Neural progenitor cell (in vitro differentiated cells): ENCODE results near the gene NXPH3. TPM values are rescaled to one million over a fixed set of nuclear protein-coding genes. Genes with fewer than 3 reads are reported as not detected.

ENCODE experiments used
- DNase-seq: peaks from one replicate; pipeline ENCODE4 v3.0.0-alpha.2; 2016; ENCODE audit warnings: low spot score
- H2AFZ ChIP-seq: fragments of 200-600 bp; sonication (generic); replicated peaks from 2 replicates; pipeline ENCODE4 v1.6.1; 2016; ENCODE audit warnings: antibody characterized with exemption
- H3F3A ChIP-seq: fragments of 200-600 bp; sonication (generic); 2 replicates; pipeline ENCODE4 v1.6.1; 2016; ENCODE audit warnings: antibody characterized with exemption, low read depth
- H3K27ac ChIP-seq: fragments of 200-600 bp; sonication (generic); 2 replicates; pipeline ENCODE4 v1.5.1; 2016; ENCODE audit warnings: mild to moderate bottlenecking
- H3K27me3 ChIP-seq: fragments of 200-600 bp; sonication (generic); 2 replicates; pipeline ENCODE4 v1.6.1; 2016; ENCODE audit warnings: mild to moderate bottlenecking, moderate library complexity
- H3K36me3 ChIP-seq: fragments of 200-600 bp; sonication (generic); 2 replicates; pipeline ENCODE4 v1.5.1; 2016
- H3K4me1 ChIP-seq: fragments of 200-600 bp; sonication (generic); 2 replicates; pipeline ENCODE4 v1.6.1; 2016; ENCODE audit warnings: mixed run types
- H3K4me2 ChIP-seq: fragments of 200-600 bp; sonication (generic); 2 replicates; pipeline ENCODE4 v1.6.1; 2016
- H3K4me3 ChIP-seq: fragments of 200-600 bp; sonication (generic); 2 replicates; pipeline ENCODE4 v1.5.1; 2016
- H3K79me2 ChIP-seq: fragments of 200-600 bp; sonication (generic); 2 replicates; pipeline ENCODE4 v1.6.1; 2016; ENCODE audit warnings: low read depth
- H3K9ac ChIP-seq: fragments of 200-600 bp; sonication (generic); 2 replicates; pipeline ENCODE4 v1.6.1; 2016
- H3K9me3 ChIP-seq: fragments of 200-600 bp; sonication (generic); 2 replicates; pipeline ENCODE4 v1.5.1; 2016; ENCODE audit warnings: low read depth
- H4K20me1 ChIP-seq: fragments of 200-600 bp; sonication (generic); 2 replicates; pipeline ENCODE4 v1.6.1; 2016; ENCODE audit warnings: low read depth
- H3K27ac Mint-ChIP-seq: 3 replicates; pipeline ENCODE4 v1.8.0; 2021; ENCODE audit warnings: mixed read lengths
- H3K27me3 Mint-ChIP-seq: 2 replicates; pipeline ENCODE4 v1.8.0; 2022; ENCODE audit warnings: low read depth, mild to moderate bottlenecking, inconsistent platforms, moderate library complexity, mixed read lengths; ENCODE audit not compliant: insufficient read depth
- H3K36me3 Mint-ChIP-seq: 3 replicates; pipeline ENCODE4 v1.8.0; 2021; ENCODE audit warnings: mixed read lengths
- H3K4me1 Mint-ChIP-seq: 3 replicates; pipeline ENCODE4 v1.8.0; 2021; ENCODE audit warnings: mixed read lengths
- H3K4me3 Mint-ChIP-seq: 3 replicates; pipeline ENCODE4 v1.8.0; 2021; ENCODE audit warnings: mild to moderate bottlenecking, moderate library complexity, mixed read lengths
- H3K9me3 Mint-ChIP-seq: 3 replicates; pipeline ENCODE4 v1.8.0; 2020; ENCODE audit warnings: mixed read lengths
- CTCF ChIP-seq: fragments of 200-600 bp; sonication (generic); IDR thresholded peaks from 2 replicates; pipeline ENCODE4 v1.5.1; 2017; ENCODE audit warnings: antibody characterized with exemption, mild to moderate bottlenecking
- EZH2 ChIP-seq: fragments of 200-600 bp; sonication (generic); IDR thresholded peaks from 2 replicates; pipeline ENCODE4 v1.6.1; 2017; ENCODE audit warnings: antibody characterized with exemption, mild to moderate bottlenecking, moderate library complexity
- EZH2phosphoT487 ChIP-seq: fragments of 200-600 bp; sonication (generic); IDR thresholded peaks from 2 replicates; pipeline ENCODE4 v1.6.1; 2017; ENCODE audit warnings: antibody characterized with exemption
- total RNA-seq: library from RNA; depleted of rRNA; stranded (reverse); fragments of >200 nt; gene quantifications from 2 replicates; pipeline ENCODE4 v1.2.3, GENCODE V29; 2015; ENCODE audit warnings: low replicate concordance

Gene NXPH3
- total RNA-seq, 1 donor from 2014 or later: 3.6 TPM

- Mint-ChIP-seq H3K4me3 (no peak overlapping the region), H3K9me3 (no peaks in the 10 kb centered on the region), H3K27me3 (peaks cover 11% of the 10 kb centered on the region), H3K27ac (no peak overlapping the region), H3K36me3 (no peaks in the 10 kb centered on the region), H3K4me1 (peaks cover 7% of the 10 kb centered on the region)
- Histone ChIP-seq H3K9me3 (no peaks in the 10 kb centered on the region), H3K4me1 (no peaks in the 10 kb centered on the region), H3K27ac (no peak overlapping the region), H3K4me3 (no peak overlapping the region), H3K9ac (no peak overlapping the region), H4K20me1 (peaks cover 7% of the 10 kb centered on the region), H3K79me2 (peaks cover under 1% of the 10 kb centered on the region), H2AFZ (no peak overlapping the region), H3K27me3 (no peaks in the 10 kb centered on the region), H3K36me3 (no peaks in the 10 kb centered on the region), H3K4me2 (no peak overlapping the region), H3F3A (peaks cover 2% of the 10 kb centered on the region)
- DNase-seq: no peak
- TF ChIP-seq EZH2: no peak
Measured at GRCh38 chr17:49582789-49583188, 7.1 kb downstream of the NXPH3 start.

- H4K20me1 ChIP-seq: peaks cover 7% of the 10 kb centered on the region
- TF ChIP-seq EZH2phosphoT487: no peak
- TF ChIP-seq CTCF: no peak
- no peak for TF ChIP-seq EZH2
- Mint-ChIP-seq H3K9me3 (no peaks in the 10 kb centered on the region), H3K4me1 (peaks cover 7% of the 10 kb centered on the region), H3K36me3 (no peaks in the 10 kb centered on the region), H3K27ac (no peak overlapping the region), H3K27me3 (peaks cover 6% of the 10 kb centered on the region), H3K4me3 (no peak overlapping the region)
- no peak overlapping the region for H3K4me2 ChIP-seq
- H3K4me1 ChIP-seq: no peaks in the 10 kb centered on the region
- H3K4me3 ChIP-seq: no peak overlapping the region
- no peak overlapping the region for H2AFZ ChIP-seq
- H3K9ac ChIP-seq: no peak overlapping the region
- no peak overlapping the region for H3K27ac ChIP-seq
- no peak for DNase-seq
- H3K27me3 ChIP-seq: no peaks in the 10 kb centered on the region
- no peaks in the 10 kb centered on the region for H3F3A ChIP-seq
- no peaks in the 10 kb centered on the region for H3K36me3 ChIP-seq
- no peaks in the 10 kb centered on the region for H3K9me3 ChIP-seq
- no peaks in the 10 kb centered on the region for H3K79me2 ChIP-seq
Measured at GRCh38 chr17:49583226-49583625, 7.6 kb downstream of the NXPH3 start.

GRCh38 chr17:49583889-49584288 lies 8.2 kb downstream of the NXPH3 start:
- H3K27me3 ChIP-seq: no peaks in the 10 kb centered on the region
- Mint-ChIP-seq H3K4me1 (peaks cover 7% of the 10 kb centered on the region), H3K27me3 (peaks cover 5% of the 10 kb centered on the region), H3K36me3 (no peaks in the 10 kb centered on the region), H3K9me3 (no peaks in the 10 kb centered on the region), H3K4me3 (no peak overlapping the region), H3K27ac (no peak overlapping the region)
- H4K20me1 ChIP-seq: peaks cover 7% of the 10 kb centered on the region
- no peak overlapping the region for H3K9ac ChIP-seq
- H3K79me2 ChIP-seq: no peaks in the 10 kb centered on the region
- DNase-seq: no peak
- no peak overlapping the region for H3K27ac ChIP-seq
- H3K36me3 ChIP-seq: no peaks in the 10 kb centered on the region
- no peak overlapping the region for H3K4me2 ChIP-seq
- no peaks in the 10 kb centered on the region for H3K9me3 ChIP-seq
- no peak overlapping the region for H2AFZ ChIP-seq
- H3K4me3 ChIP-seq: no peak overlapping the region
- TF ChIP-seq EZH2phosphoT487 (no peak), CTCF (no peak)
- no peaks in the 10 kb centered on the region for H3K4me1 ChIP-seq
- H3F3A ChIP-seq: no peaks in the 10 kb centered on the region

GRCh38 chr17:49585422-49586027 lies 9.9 kb downstream of the NXPH3 start:
- H3K4me1 ChIP-seq: no peaks in the 10 kb centered on the region
- H3K4me2 ChIP-seq: no peak overlapping the region
- no peaks in the 10 kb centered on the region for H3K79me2 ChIP-seq
- no peak overlapping the region for H3K4me3 ChIP-seq
- H4K20me1 ChIP-seq: no peaks in the 10 kb centered on the region
- no peaks in the 10 kb centered on the region for H3K9me3 ChIP-seq
- no peak overlapping the region for H3K27ac Mint-ChIP-seq
- TF ChIP-seq EZH2 (no peak), CTCF (peak; percentile 56)
- H3K27me3 Mint-ChIP-seq: peaks cover 5% of the 10 kb centered on the region
- no peaks in the 10 kb centered on the region for H3F3A ChIP-seq
- no peaks in the 10 kb centered on the region for H3K36me3 ChIP-seq
- H3K9me3 Mint-ChIP-seq: no peaks in the 10 kb centered on the region
- H3K27me3 ChIP-seq: no peaks in the 10 kb centered on the region
- no peaks in the 10 kb centered on the region for H3K36me3 Mint-ChIP-seq
- H3K9ac ChIP-seq: no peak overlapping the region
- no peak overlapping the region for H2AFZ ChIP-seq
- H3K4me3 Mint-ChIP-seq: no peak overlapping the region
- DNase-seq: peak; percentile 71
- H3K4me1 Mint-ChIP-seq: peaks cover 7% of the 10 kb centered on the region
- H3K27ac ChIP-seq: no peak overlapping the region
